Endodermal cell (in vitro differentiated cells): ENCODE measurements around the gene TMOD3. TPM values are rescaled to one million over a fixed set of nuclear protein-coding genes. Genes with fewer than 3 reads are reported as not detected.
A peak's percentile ranks its signal among the peaks of the same experiment; 100 is the strongest.

ENCODE experiments used
- DNase-seq: peaks from one replicate; pipeline ENCODE4 v3.0.0-alpha.2; 2017
- H3K27ac ChIP-seq: 2 replicates; pipeline ENCODE4 v1.5.1; 2013; ENCODE audit warnings: mild to moderate bottlenecking, low read depth, low read length, moderate library complexity
- H3K27me3 ChIP-seq: 2 replicates; pipeline ENCODE4 v1.6.1; 2013; ENCODE audit warnings: mild to moderate bottlenecking, low read length, moderate library complexity; ENCODE audit not compliant: insufficient read depth, control insufficient read depth, poor library complexity, severe bottlenecking
- H3K36me3 ChIP-seq: 2 replicates; pipeline ENCODE4 v1.7.0; 2013; ENCODE audit warnings: mild to moderate bottlenecking, low read length, moderate library complexity; ENCODE audit not compliant: control insufficient read depth, insufficient read depth
- H3K4me1 ChIP-seq: one replicate; pipeline ENCODE4 v1.7.0; 2013; ENCODE audit warnings: low read length; ENCODE audit not compliant: control insufficient read depth, insufficient read depth
- H3K4me3 ChIP-seq: 2 replicates; pipeline ENCODE4 v1.5.1; 2013; ENCODE audit warnings: mild to moderate bottlenecking, low read length, moderate library complexity
- H3K9ac ChIP-seq: 2 replicates; pipeline ENCODE4 v1.6.1; 2013; ENCODE audit warnings: mild to moderate bottlenecking, low read length, moderate library complexity; ENCODE audit not compliant: poor library complexity, severe bottlenecking; ENCODE audit errors: extremely low read depth
- H3K9me3 ChIP-seq: 2 replicates; pipeline ENCODE4 v1.6.1; 2013; ENCODE audit warnings: mild to moderate bottlenecking, low read length, moderate library complexity; ENCODE audit not compliant: control insufficient read depth
- H3K27ac Mint-ChIP-seq: 2 replicates; pipeline ENCODE4 v1.8.0; 2020; ENCODE audit warnings: mixed read lengths
- H3K27me3 Mint-ChIP-seq: 2 replicates; pipeline ENCODE4 v1.8.0; 2021; ENCODE audit warnings: mild to moderate bottlenecking, mixed read lengths; ENCODE audit not compliant: insufficient read depth
- H3K36me3 Mint-ChIP-seq: 2 replicates; pipeline ENCODE4 v1.8.0; 2020; ENCODE audit warnings: low read depth, mixed read lengths
- H3K4me1 Mint-ChIP-seq: 2 replicates; pipeline ENCODE4 v1.8.0; 2020; ENCODE audit warnings: mixed read lengths
- H3K4me3 Mint-ChIP-seq: 2 replicates; pipeline ENCODE4 v1.8.0; 2020; ENCODE audit warnings: mild to moderate bottlenecking, moderate library complexity, mixed read lengths
- H3K9me3 Mint-ChIP-seq: 2 replicates; pipeline ENCODE4 v1.8.0; 2020; ENCODE audit warnings: mild to moderate bottlenecking, mixed read lengths
- CTCF ChIP-seq: fragments of 200-600 bp; sonication (generic); conservative IDR thresholded peaks from 2 replicates; pipeline ENCODE4 v1.5.0; 2021; ENCODE audit warnings: antibody characterized with exemption, mild to moderate bottlenecking
- WGBS, 2 experiments: methylation state at CpG; one replicate each; pipeline versions ENCODE4 v1.1.5 to v1.1.7; 2013; ENCODE audit warnings: missing lambda C conversion rate in 2 of 2, mixed read lengths in 1 of 2; ENCODE audit not compliant: insufficient coverage in 1 of 2, insufficient read length in 1 of 2; 5-methylcytosine and 5-hydroxymethylcytosine counted together
- total RNA-seq, 2 donors: library from RNA; stranded (reverse); fragmentation: NEBNext Ultra II Directional in 1 of 2; extraction: Animal tissue kit (Norgen Biotek cat#: 25700) in 1 of 2; gene quantifications; 2 replicates in 1 of 2; 3 replicates in 1 of 2; pipeline ENCODE4 v1.2.1, GENCODE V29; 2021

TMOD3 gene
- total RNA-seq, 2 donors from 2014 or later = 39.6 to 44.4 TPM

- TF ChIP-seq CTCF = peak; percentile 88
- H3K27me3 Mint-ChIP-seq = no peaks in the 10 kb centered on the region
- peaks cover 60% of the 10 kb centered on the region for H3K36me3 Mint-ChIP-seq
- DNase-seq = no peak
- no peak overlapping the region for H3K4me3 Mint-ChIP-seq
- Histone ChIP-seq H3K9me3 (peaks cover 16% of the 10 kb centered on the region), H3K4me3 (no peak overlapping the region), H3K9ac (no peak overlapping the region), H3K27ac (no peak overlapping the region), H3K36me3 (peaks cover 59% of the 10 kb centered on the region), H3K27me3 (no peaks in the 10 kb centered on the region), H3K4me1 (no peaks in the 10 kb centered on the region)
- H3K4me1 Mint-ChIP-seq = peaks cover 2% of the 10 kb centered on the region
- no peak overlapping the region for H3K27ac Mint-ChIP-seq
- peaks cover 12% of the 10 kb centered on the region for H3K9me3 Mint-ChIP-seq
- WGBS, 2 experiments = 80 to 87% methylated on average over 1 to 2 of the region's 2 CpGs
These were observed 59.2 kb downstream of the TMOD3 start for GRCh38 chr15:51888593-51889195.

- 93% methylated on average over 2 of the region's 2 CpGs; no CpG with 5 or more reads in 1 of the 2 experiments for WGBS, 2 experiments
- Mint-ChIP-seq H3K4me1 (peaks cover 2% of the 10 kb centered on the region), H3K27ac (no peak overlapping the region), H3K36me3 (peaks cover 59% of the 10 kb centered on the region), H3K9me3 (peaks cover 12% of the 10 kb centered on the region), H3K27me3 (no peaks in the 10 kb centered on the region), H3K4me3 (no peak overlapping the region)
- no peak overlapping the region for H3K4me3 ChIP-seq
- peaks cover 15% of the 10 kb centered on the region for H3K9me3 ChIP-seq
- TF ChIP-seq CTCF = no peak
- no peaks in the 10 kb centered on the region for H3K4me1 ChIP-seq
- peaks cover 66% of the 10 kb centered on the region for H3K36me3 ChIP-seq
- DNase-seq = no peak
- no peak overlapping the region for H3K27ac ChIP-seq
- H3K27me3 ChIP-seq = no peaks in the 10 kb centered on the region
- no peak overlapping the region for H3K9ac ChIP-seq
These were observed 60.0 kb downstream of the TMOD3 start for GRCh38 chr15:51889486-51889885.

GRCh38 chr15:51904421-51904820 is 75.0 kb downstream of the TMOD3 start:
- H3K4me1 ChIP-seq = no peaks in the 10 kb centered on the region
- no peak overlapping the region for H3K9ac ChIP-seq
- no peak for DNase-seq
- H3K9me3 ChIP-seq = no peaks in the 10 kb centered on the region
- no peak overlapping the region for H3K4me3 ChIP-seq
- no peaks in the 10 kb centered on the region for H3K27me3 ChIP-seq
- H3K27ac ChIP-seq = no peak overlapping the region
- Mint-ChIP-seq H3K27me3 (no peaks in the 10 kb centered on the region), H3K27ac (peak overlapping the region; percentile 48), H3K4me3 (no peak overlapping the region), H3K36me3 (peaks cover 69% of the 10 kb centered on the region), H3K9me3 (no peaks in the 10 kb centered on the region), H3K4me1 (no peaks in the 10 kb centered on the region)
- TF ChIP-seq CTCF = no peak
- peaks cover 56% of the 10 kb centered on the region for H3K36me3 ChIP-seq
- WGBS, 2 experiments = 93 to 100% methylated on average over 3 of the region's 3 CpGs
